Cardiac muscle cell (in vitro differentiated cells and primary cell): ENCODE results near the gene LHX1. TPM values are rescaled to one million over a fixed set of nuclear protein-coding genes. Genes with fewer than 3 reads are reported as not detected.

ENCODE experiments used
- DNase-seq, 2 donors: peaks; one replicate each; pipeline versions ENCODE4 v3.0.0 to v3.0.0-alpha.2; 2010 to 2017; ENCODE audit warnings: low read depth in 1 of 2, low spot score in 1 of 2
- H3K27ac ChIP-seq: fragments of 200-600 bp; sonication (generic); 2 replicates; pipeline ENCODE4 v1.5.1; 2016
- H3K27me3 ChIP-seq: fragments of 200-600 bp; sonication (generic); 2 replicates; pipeline ENCODE4 v1.6.0; 2016; ENCODE audit warnings: control low read depth
- H3K36me3 ChIP-seq: fragments of 200-600 bp; sonication (generic); 2 replicates; pipeline ENCODE4 v1.5.1; 2016; ENCODE audit warnings: control low read depth
- H3K4me1 ChIP-seq: fragments of 200-600 bp; sonication (generic); 2 replicates; pipeline ENCODE4 v1.8.1; 2017; ENCODE audit warnings: low read depth, mild to moderate bottlenecking, mixed run types
- H3K4me3 ChIP-seq: fragments of 200-600 bp; sonication (generic); 2 replicates; pipeline ENCODE4 v1.5.1; 2016; ENCODE audit warnings: mild to moderate bottlenecking
- H3K9me3 ChIP-seq: fragments of 200-600 bp; sonication (generic); 2 replicates; pipeline ENCODE4 v1.5.1; 2017; ENCODE audit warnings: low read depth, mild to moderate bottlenecking, control low read depth
- CTCF ChIP-seq: IDR thresholded peaks from 2 replicates; pipeline ENCODE4 v1.5.1; 2012; ENCODE audit warnings: low read depth, mild to moderate bottlenecking, low read length
- polyA plus RNA-seq: library from polyadenylated mRNA; unstranded; fragments of >200 nt; fragmentation: Nextera tagmentation; extraction: Ambion mirVana; gene quantifications from 2 replicates; pipeline ENCODE4 v1.2.1, GENCODE V29; 2016
- total RNA-seq: library from RNA; depleted of rRNA; stranded (reverse); fragments of >200 nt; gene quantifications from 2 replicates; pipeline ENCODE4 v1.2.3, GENCODE V29; 2016

Gene LHX1
- total and polyA plus RNA-seq, 2 experiments from 2014 or later = 3.1 to 4.1 TPM

GRCh38 chr17:36934144-36934691 is 3.1 kb upstream of the LHX1 start:
- Histone ChIP-seq H3K9me3 (no peaks in the 10 kb centered on the region), H3K4me1 (peaks cover 35% of the 10 kb centered on the region), H3K4me3 (peak overlapping the region; percentile 42), H3K27ac (no peak overlapping the region), H3K36me3 (no peaks in the 10 kb centered on the region), H3K27me3 (peaks cover 100% of the 10 kb centered on the region)
- TF ChIP-seq CTCF = no peak
- no peak for DNase-seq

- Histone ChIP-seq H3K27ac (no peak overlapping the region), H3K9me3 (no peaks in the 10 kb centered on the region), H3K36me3 (no peaks in the 10 kb centered on the region), H3K4me1 (peaks cover 35% of the 10 kb centered on the region), H3K4me3 (peak overlapping the region; percentile 42), H3K27me3 (peaks cover 100% of the 10 kb centered on the region)
- TF ChIP-seq CTCF = no peak
- DNase-seq = peak; percentile 19 to 79
These were observed 2.3 kb upstream of the LHX1 start for GRCh38 chr17:36934692-36935630.

GRCh38 chr17:36935671-36936454 is 1.4 kb upstream of the LHX1 start:
- Histone ChIP-seq H3K36me3 (no peaks in the 10 kb centered on the region), H3K9me3 (no peaks in the 10 kb centered on the region), H3K27me3 (peaks cover 100% of the 10 kb centered on the region), H3K4me1 (peaks cover 30% of the 10 kb centered on the region), H3K27ac (no peak overlapping the region), H3K4me3 (peak overlapping the region; percentile 42)
- DNase-seq = peak in 1 of 2 donors; percentile 52
- TF ChIP-seq CTCF = no peak

GRCh38 chr17:36936455-36937000 is 747 bp upstream of the LHX1 start:
- H3K9me3 ChIP-seq = no peaks in the 10 kb centered on the region
- H3K27ac ChIP-seq = no peak overlapping the region
- no peaks in the 10 kb centered on the region for H3K36me3 ChIP-seq
- peak in 1 of 2 donors; percentile 81 for DNase-seq
- peak overlapping the region; percentile 42 for H3K4me3 ChIP-seq
- H3K27me3 ChIP-seq = peaks cover 100% of the 10 kb centered on the region
- peaks cover 30% of the 10 kb centered on the region for H3K4me1 ChIP-seq
- no peak for TF ChIP-seq CTCF

GRCh38 chr17:36937959-36938565 is 787 bp downstream of the LHX1 start:
- H3K4me1 ChIP-seq = peaks cover 24% of the 10 kb centered on the region
- DNase-seq = peak; percentile 34 to 78

More at GRCh38 chr17:36937959-36938565, 787 bp downstream of the LHX1 start:
- Histone ChIP-seq H3K36me3 (no peaks in the 10 kb centered on the region), H3K9me3 (no peaks in the 10 kb centered on the region), H3K27ac (no peak overlapping the region), H3K27me3 (peaks cover 100% of the 10 kb centered on the region), H3K4me3 (peak overlapping the region; percentile 42)
- no peak for TF ChIP-seq CTCF
